ENCODE data around the gene KRT13.

The KRT13 gene

GRCh38 chr17:41518789-41519449 lies 13.5 kb upstream of the KRT13 start, which contains the start of gene KRT15:
Gene KRT15 (minus strand): TSS chr17:41518890. CDS start chr17:41518827, 63 bp downstream.
- no peak for DNase-seq

- no peak for DNase-seq
Measured at GRCh38 chr17:41518031-41518430, 12.6 kb upstream of the KRT13 start.

- no peak for DNase-seq
Measured at GRCh38 chr17:41516830-41517283, 11.4 kb upstream of the KRT13 start.

GRCh38 chr17:41516147-41516829 lies 10.9 kb upstream of the KRT13 start:
- no peak for DNase-seq

- no peak for DNase-seq
Measured at GRCh38 chr17:41513168-41513547, 7.7 kb upstream of the KRT13 start.

GRCh38 chr17:41512546-41513167 lies 7.2 kb upstream of the KRT13 start:
- DNase-seq, result no peak

GRCh38 chr17:41511716-41512115 lies 6.3 kb upstream of the KRT13 start:
- no peak for DNase-seq

GRCh38 chr17:41511116-41511515 lies 5.7 kb upstream of the KRT13 start:
- no peak for DNase-seq

GRCh38 chr17:41510251-41511065 lies 5.0 kb upstream of the KRT13 start:
- DNase-seq, result no peak

- no peak for DNase-seq
Measured at GRCh38 chr17:41507315-41507880, 2.0 kb upstream of the KRT13 start.

- no peak for DNase-seq
Measured at GRCh38 chr17:41505809-41506767, 676 bp upstream of the KRT13 start.

GRCh38 chr17:41504246-41504977 lies 1.0 kb downstream of the KRT13 start:
- no peak for DNase-seq

- no peak for DNase-seq
Measured at GRCh38 chr17:41503202-41503601, 2.2 kb downstream of the KRT13 start.

GRCh38 chr17:41500131-41500911 lies 5.1 kb downstream of the KRT13 start:
- no peak for DNase-seq

GRCh38 chr17:41499714-41500113 lies 5.7 kb downstream of the KRT13 start:
- no peak for DNase-seq

- DNase-seq, result no peak
Measured at GRCh38 chr17:41498276-41498675, 7.1 kb downstream of the KRT13 start.

GRCh38 chr17:41496803-41497484 lies 8.5 kb downstream of the KRT13 start:
- DNase-seq, result peak; percentile 49

- no peak for DNase-seq
Measured at GRCh38 chr17:41494524-41494923, 10.9 kb downstream of the KRT13 start.

GRCh38 chr17:41492771-41493170 lies 12.6 kb downstream of the KRT13 start:
- no peak for DNase-seq
